ENCODE measurements around the gene AGMO. TPM values are rescaled to one million over a fixed set of nuclear protein-coding genes. Genes with fewer than 3 reads are reported as not detected.

Gene AGMO
- polyA plus RNA-seq, 1 donor from 2014 or later, result not detected

DNA sequence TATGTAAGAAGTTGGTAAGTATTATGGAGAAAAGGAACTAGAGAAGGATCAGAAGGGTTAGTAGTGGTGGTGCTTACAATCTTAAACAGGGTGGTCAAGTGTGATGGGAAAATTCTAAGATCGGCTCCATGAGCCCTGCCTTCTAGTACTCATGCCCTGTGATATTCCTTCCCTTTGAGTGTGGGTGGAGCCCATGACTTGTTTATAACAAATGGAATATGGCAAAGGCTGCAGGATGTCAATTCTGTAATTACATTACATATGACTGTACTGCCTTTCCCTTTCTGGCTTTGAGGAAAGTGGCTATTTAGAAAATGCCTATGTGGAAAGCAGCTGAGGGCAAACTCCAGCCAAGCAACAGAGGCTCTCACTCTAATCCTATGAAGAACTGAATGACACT, 309.6 kb downstream of the AGMO start:
- TF ChIP-seq POLR2AphosphoS5 (IDR thresholded peaks at IDR 0.05) (no peak), EP300 (conservative IDR thresholded peaks at IDR 0.05; ENCODE audit: poor library complexity, severe bottlenecking) (no peak), SMC3 (conservative IDR thresholded peaks at IDR 0.05; ENCODE audit: poor library complexity) (no peak), EZH2 (IDR thresholded peaks at IDR 0.05; ENCODE audit: borderline replicate concordance, insufficient read depth, low read length, poor library complexity, severe bottlenecking) (no peak)
- H3K27ac ChIP-seq (ENCODE audit: low read length), result no peak overlapping the region
- H3K4me3 ChIP-seq (ENCODE audit: low read length), result no peak overlapping the region
- no peaks in the 10 kb centered on the region for H4K20me1 ChIP-seq (ENCODE audit: insufficient read depth)
- no peak overlapping the region for H3K9ac ChIP-seq (ENCODE audit: low read length)
- H3K9me2 ChIP-seq (ENCODE audit: insufficient read depth, low read length), result no peaks in the 10 kb centered on the region
- H3K4me2 ChIP-seq (ENCODE audit: low read length), result no peak overlapping the region
- H3K9me3 ChIP-seq (ENCODE audit: low read length), result no peaks in the 10 kb centered on the region
- no peaks in the 10 kb centered on the region for H3K36me3 ChIP-seq (ENCODE audit: insufficient read depth, low read length)
- no peak overlapping the region for H2AFZ ChIP-seq (ENCODE audit: low read depth, low read length)
- H3K27me3 ChIP-seq (ENCODE audit: insufficient read depth, low read depth, low read length), result no peaks in the 10 kb centered on the region
- no peaks in the 10 kb centered on the region for H3F3A ChIP-seq (ENCODE audit: insufficient read depth, low read length, poor library complexity, severe bottlenecking)
- H3K79me2 ChIP-seq (replicated peaks; ENCODE audit: insufficient read depth, low read length), result no peaks in the 10 kb centered on the region

DNA sequence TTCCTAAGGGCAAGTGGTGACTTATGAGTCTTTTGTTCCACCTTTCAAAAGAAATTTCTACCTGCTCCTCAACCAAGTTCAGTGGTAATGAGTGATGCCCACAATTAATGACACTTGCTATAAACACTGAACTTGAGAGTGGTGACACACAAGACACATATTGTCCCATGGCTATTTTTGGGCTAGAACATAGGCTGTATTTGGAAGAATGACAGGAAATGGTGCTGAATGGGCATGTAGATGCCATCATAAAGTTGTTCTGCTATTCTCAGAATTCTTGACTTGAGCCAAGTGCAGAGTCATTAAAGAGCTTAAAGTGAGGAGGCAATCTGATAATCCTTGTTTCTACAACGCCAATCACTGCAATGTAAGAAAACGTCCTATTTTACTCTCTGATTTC, 313.3 kb downstream of the AGMO start:
- Histone ChIP-seq H3K9me2 (ENCODE audit: insufficient read depth, low read length) (no peaks in the 10 kb centered on the region), H3K9me3 (ENCODE audit: low read length) (no peaks in the 10 kb centered on the region), H3F3A (ENCODE audit: insufficient read depth, low read length, poor library complexity, severe bottlenecking) (no peaks in the 10 kb centered on the region), H3K27ac (ENCODE audit: low read length) (no peak overlapping the region), H3K36me3 (ENCODE audit: insufficient read depth, low read length) (no peaks in the 10 kb centered on the region), H3K4me2 (ENCODE audit: low read length) (no peak overlapping the region), H4K20me1 (ENCODE audit: insufficient read depth) (no peaks in the 10 kb centered on the region), H3K27me3 (ENCODE audit: insufficient read depth, low read depth, low read length) (no peaks in the 10 kb centered on the region), H3K79me2 (replicated peaks; ENCODE audit: insufficient read depth, low read length) (no peaks in the 10 kb centered on the region), H3K9ac (ENCODE audit: low read length) (no peak overlapping the region), H2AFZ (ENCODE audit: low read depth, low read length) (no peak overlapping the region), H3K4me3 (ENCODE audit: low read length) (no peak overlapping the region)
- no peak for TF ChIP-seq TAF1 (IDR thresholded peaks at IDR 0.05; ENCODE audit: low read depth)
- no peak for TF ChIP-seq POLR2AphosphoS5 (IDR thresholded peaks at IDR 0.05)
- TF ChIP-seq SMC3 (conservative IDR thresholded peaks at IDR 0.05; ENCODE audit: poor library complexity), result no peak
- no peak for TF ChIP-seq RAD21 (conservative IDR thresholded peaks at IDR 0.05)
- TF ChIP-seq, protein P1, sequence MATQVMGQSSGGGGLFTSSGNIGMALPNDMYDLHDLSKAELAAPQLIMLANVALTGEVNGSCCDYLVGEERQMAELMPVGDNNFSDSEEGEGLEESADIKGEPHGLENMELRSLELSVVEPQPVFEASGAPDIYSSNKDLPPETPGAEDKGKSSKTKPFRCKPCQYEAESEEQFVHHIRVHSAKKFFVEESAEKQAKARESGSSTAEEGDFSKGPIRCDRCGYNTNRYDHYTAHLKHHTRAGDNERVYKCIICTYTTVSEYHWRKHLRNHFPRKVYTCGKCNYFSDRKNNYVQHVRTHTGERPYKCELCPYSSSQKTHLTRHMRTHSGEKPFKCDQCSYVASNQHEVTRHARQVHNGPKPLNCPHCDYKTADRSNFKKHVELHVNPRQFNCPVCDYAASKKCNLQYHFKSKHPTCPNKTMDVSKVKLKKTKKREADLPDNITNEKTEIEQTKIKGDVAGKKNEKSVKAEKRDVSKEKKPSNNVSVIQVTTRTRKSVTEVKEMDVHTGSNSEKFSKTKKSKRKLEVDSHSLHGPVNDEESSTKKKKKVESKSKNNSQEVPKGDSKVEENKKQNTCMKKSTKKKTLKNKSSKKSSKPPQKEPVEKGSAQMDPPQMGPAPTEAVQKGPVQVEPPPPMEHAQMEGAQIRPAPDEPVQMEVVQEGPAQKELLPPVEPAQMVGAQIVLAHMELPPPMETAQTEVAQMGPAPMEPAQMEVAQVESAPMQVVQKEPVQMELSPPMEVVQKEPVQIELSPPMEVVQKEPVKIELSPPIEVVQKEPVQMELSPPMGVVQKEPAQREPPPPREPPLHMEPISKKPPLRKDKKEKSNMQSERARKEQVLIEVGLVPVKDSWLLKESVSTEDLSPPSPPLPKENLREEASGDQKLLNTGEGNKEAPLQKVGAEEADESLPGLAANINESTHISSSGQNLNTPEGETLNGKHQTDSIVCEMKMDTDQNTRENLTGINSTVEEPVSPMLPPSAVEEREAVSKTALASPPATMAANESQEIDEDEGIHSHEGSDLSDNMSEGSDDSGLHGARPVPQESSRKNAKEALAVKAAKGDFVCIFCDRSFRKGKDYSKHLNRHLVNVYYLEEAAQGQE (IDR thresholded peaks at IDR 0.05; ENCODE audit: borderline replicate concordance), result no peak
- no peak for TF ChIP-seq CTCF (IDR thresholded peaks at IDR 0.05; ENCODE audit: poor library complexity, severe bottlenecking)
- TF ChIP-seq EZH2 (IDR thresholded peaks at IDR 0.05; ENCODE audit: borderline replicate concordance, insufficient read depth, low read length, poor library complexity, severe bottlenecking), result no peak
- no peak for TF ChIP-seq MXI1 (conservative IDR thresholded peaks at IDR 0.05; ENCODE audit: poor library complexity, severe bottlenecking)
- TF ChIP-seq EP300 (conservative IDR thresholded peaks at IDR 0.05; ENCODE audit: poor library complexity, severe bottlenecking), result no peak

Data from neural cell (in vitro differentiated cells).